WTC11 (cell line): ENCODE data around the gene TACR2. TPM values are rescaled to one million over a fixed set of nuclear protein-coding genes. Genes with fewer than 3 reads are reported as not detected.

ENCODE experiments used
- ATAC-seq: fragments of 200-7000 bp; cut with Tn5 transposase; 2 replicates; pipeline ENCODE4 v1.10.0; 2021; ENCODE audit warnings: mild to moderate bottlenecking, moderate library complexity
- CTCF ChIA-PET: fragments of 300-600 bp; sonication (Branson Sonifier 250); formaldehyde crosslinking; loops from one replicate; lab custom pipeline; 2021; ENCODE audit warnings: antibody characterized with exemption; lab: Charles Lee
- POLR2A ChIA-PET: fragments of 350-600 bp; sonication (Branson Sonifier 250); formaldehyde crosslinking; loops from one replicate; lab custom pipeline; 2021; ENCODE audit warnings: antibody characterized with exemption; lab: Charles Lee
- DNase-seq: peaks from one replicate; pipeline ENCODE4 v3.0.0; 2021; ENCODE audit warnings: low spot score
- H3K27ac Mint-ChIP-seq: 2 replicates; pipeline ENCODE4 v1.8.0; 2021; ENCODE audit warnings: mixed read lengths
- H3K27me3 Mint-ChIP-seq: 2 replicates; pipeline ENCODE4 v1.8.0; 2021; ENCODE audit warnings: low read depth, mild to moderate bottlenecking, moderate library complexity, mixed read lengths
- H3K36me3 Mint-ChIP-seq: 2 replicates; pipeline ENCODE4 v1.8.0; 2021; ENCODE audit warnings: mixed read lengths
- H3K4me1 Mint-ChIP-seq: 2 replicates; pipeline ENCODE4 v1.8.0; 2022; ENCODE audit warnings: mixed read lengths
- H3K4me3 Mint-ChIP-seq: 2 replicates; pipeline ENCODE4 v1.8.0; 2021; ENCODE audit warnings: mild to moderate bottlenecking, moderate library complexity, mixed read lengths
- H3K9me3 Mint-ChIP-seq: 2 replicates; pipeline ENCODE4 v1.8.0; 2021; ENCODE audit warnings: mixed read lengths
- CBFB ChIP-seq: sonication (generic); formaldehyde crosslinking; IDR thresholded peaks from 2 replicates; pipeline ENCODE4 v1.8.1; 2022; ENCODE audit warnings: mild to moderate bottlenecking, low read depth, missing genetic modification reagents
- CREB1 ChIP-seq: sonication (generic); formaldehyde crosslinking; IDR thresholded peaks from 2 replicates; pipeline ENCODE4 v1.8.0; 2023; ENCODE audit warnings: mild to moderate bottlenecking, missing genetic modification reagents
- E2F1 ChIP-seq: sonication (generic); formaldehyde crosslinking; IDR thresholded peaks from 2 replicates; pipeline ENCODE4 v1.8.0; 2022; ENCODE audit warnings: mild to moderate bottlenecking, missing genetic modification reagents
- ESRRA ChIP-seq: sonication (generic); formaldehyde crosslinking; IDR thresholded peaks from 2 replicates; pipeline ENCODE4 v1.8.1; 2022; ENCODE audit warnings: mild to moderate bottlenecking, missing genetic modification reagents, borderline replicate concordance
- GRHL2 ChIP-seq: fragments of 250-450 bp; sonication (Bioruptor Pico); IDR thresholded peaks from 2 replicates; pipeline ENCODE4 v1.8.0; 2022; ENCODE audit warnings: mild to moderate bottlenecking, moderate library complexity; ENCODE audit not compliant: insufficient replicate concordance, severe bottlenecking
- HMGA2 ChIP-seq: fragments of 250-450 bp; sonication (Bioruptor Pico); IDR thresholded peaks from 2 replicates; pipeline ENCODE4 v1.4.0; 2021; ENCODE audit warnings: mild to moderate bottlenecking, moderate library complexity
- MLX ChIP-seq: sonication (generic); formaldehyde crosslinking; IDR thresholded peaks from 2 replicates; pipeline ENCODE4 v1.8.1; 2023; ENCODE audit warnings: mild to moderate bottlenecking, missing genetic modification reagents, moderate library complexity
- NR3C1 ChIP-seq: sonication (generic); formaldehyde crosslinking; conservative IDR thresholded peaks from 2 replicates; pipeline ENCODE4 v1.8.1; 2023; ENCODE audit warnings: low read depth, mild to moderate bottlenecking, missing genetic modification reagents
- TP53 ChIP-seq: sonication (generic); formaldehyde crosslinking; IDR thresholded peaks from 2 replicates; pipeline ENCODE4 v1.8.1; 2023; ENCODE audit warnings: mild to moderate bottlenecking, missing genetic modification reagents
- ZNF219 ChIP-seq: sonication (generic); formaldehyde crosslinking; IDR thresholded peaks from 2 replicates; pipeline ENCODE4 v1.8.0; 2023; ENCODE audit warnings: missing genetic modification reagents, mild to moderate bottlenecking, borderline replicate concordance
- ZNF416 ChIP-seq: fragments of 250-450 bp; sonication (Bioruptor Pico); IDR thresholded peaks from 2 replicates; pipeline ENCODE4 v1.9.0; 2021; ENCODE audit warnings: mild to moderate bottlenecking, inconsistent platforms
- ZNF671 ChIP-seq: fragments of 250-450 bp; sonication (Bioruptor Pico); IDR thresholded peaks from 2 replicates; pipeline ENCODE4 v1.8.0; 2021; ENCODE audit warnings: mild to moderate bottlenecking
- total RNA-seq: library from RNA; stranded (reverse); gene quantifications from 3 replicates; pipeline ENCODE4 v1.2.3, GENCODE V29; 2021
- TF ChIP-seq, protein P1 (sequence below): fragments of 250-450 bp; sonication (Bioruptor Pico); IDR thresholded peaks from 2 replicates; pipeline ENCODE4 v1.9.0; 2021; ENCODE audit warnings: mild to moderate bottlenecking
- TF ChIP-seq, protein P2 (sequence below): fragments of 250-450 bp; sonication (Bioruptor Pico); IDR thresholded peaks from 2 replicates; pipeline ENCODE4 v2.1.2; 2022; ENCODE audit warnings: mild to moderate bottlenecking, moderate library complexity
- TF ChIP-seq, protein P3 (sequence below): sonication (generic); formaldehyde crosslinking; IDR thresholded peaks from 2 replicates; pipeline ENCODE4 v1.8.0; 2023; ENCODE audit warnings: missing genetic modification reagents
- TF ChIP-seq, protein P4 (sequence below): sonication (generic); formaldehyde crosslinking; IDR thresholded peaks from 2 replicates; pipeline ENCODE4 v1.8.1; 2023; ENCODE audit warnings: mild to moderate bottlenecking, moderate library complexity, missing genetic modification reagents

The TACR2 gene
- total RNA-seq, 1 experiment from 2014 or later: 0.20 TPM

DNA sequence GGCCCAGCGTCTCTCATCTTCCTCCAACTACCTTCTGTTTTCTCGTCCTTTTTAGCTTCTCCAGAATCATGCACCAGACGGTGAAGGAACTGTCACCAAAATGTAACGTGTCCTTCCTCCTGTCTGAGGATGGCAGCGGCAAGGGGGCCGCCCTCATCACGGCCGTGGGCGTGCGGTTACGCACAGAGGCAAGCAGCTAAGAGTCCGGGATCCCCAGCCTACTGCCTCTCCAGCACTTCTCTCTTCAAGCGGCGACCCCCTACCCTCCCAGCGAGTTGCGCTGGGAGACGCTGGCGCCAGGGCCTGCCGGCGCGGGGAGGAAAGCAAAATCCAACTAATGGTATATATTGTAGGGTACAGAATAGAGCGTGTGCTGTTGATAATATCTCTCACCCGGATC, 15.8 kb downstream of the TACR2 start (continued):
- TF ChIP-seq, protein P1, sequence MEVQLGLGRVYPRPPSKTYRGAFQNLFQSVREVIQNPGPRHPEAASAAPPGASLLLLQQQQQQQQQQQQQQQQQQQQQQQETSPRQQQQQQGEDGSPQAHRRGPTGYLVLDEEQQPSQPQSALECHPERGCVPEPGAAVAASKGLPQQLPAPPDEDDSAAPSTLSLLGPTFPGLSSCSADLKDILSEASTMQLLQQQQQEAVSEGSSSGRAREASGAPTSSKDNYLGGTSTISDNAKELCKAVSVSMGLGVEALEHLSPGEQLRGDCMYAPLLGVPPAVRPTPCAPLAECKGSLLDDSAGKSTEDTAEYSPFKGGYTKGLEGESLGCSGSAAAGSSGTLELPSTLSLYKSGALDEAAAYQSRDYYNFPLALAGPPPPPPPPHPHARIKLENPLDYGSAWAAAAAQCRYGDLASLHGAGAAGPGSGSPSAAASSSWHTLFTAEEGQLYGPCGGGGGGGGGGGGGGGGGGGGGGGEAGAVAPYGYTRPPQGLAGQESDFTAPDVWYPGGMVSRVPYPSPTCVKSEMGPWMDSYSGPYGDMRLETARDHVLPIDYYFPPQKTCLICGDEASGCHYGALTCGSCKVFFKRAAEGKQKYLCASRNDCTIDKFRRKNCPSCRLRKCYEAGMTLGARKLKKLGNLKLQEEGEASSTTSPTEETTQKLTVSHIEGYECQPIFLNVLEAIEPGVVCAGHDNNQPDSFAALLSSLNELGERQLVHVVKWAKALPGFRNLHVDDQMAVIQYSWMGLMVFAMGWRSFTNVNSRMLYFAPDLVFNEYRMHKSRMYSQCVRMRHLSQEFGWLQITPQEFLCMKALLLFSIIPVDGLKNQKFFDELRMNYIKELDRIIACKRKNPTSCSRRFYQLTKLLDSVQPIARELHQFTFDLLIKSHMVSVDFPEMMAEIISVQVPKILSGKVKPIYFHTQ (CRISPR knock-in tag): no peak
- TF ChIP-seq, protein P2, sequence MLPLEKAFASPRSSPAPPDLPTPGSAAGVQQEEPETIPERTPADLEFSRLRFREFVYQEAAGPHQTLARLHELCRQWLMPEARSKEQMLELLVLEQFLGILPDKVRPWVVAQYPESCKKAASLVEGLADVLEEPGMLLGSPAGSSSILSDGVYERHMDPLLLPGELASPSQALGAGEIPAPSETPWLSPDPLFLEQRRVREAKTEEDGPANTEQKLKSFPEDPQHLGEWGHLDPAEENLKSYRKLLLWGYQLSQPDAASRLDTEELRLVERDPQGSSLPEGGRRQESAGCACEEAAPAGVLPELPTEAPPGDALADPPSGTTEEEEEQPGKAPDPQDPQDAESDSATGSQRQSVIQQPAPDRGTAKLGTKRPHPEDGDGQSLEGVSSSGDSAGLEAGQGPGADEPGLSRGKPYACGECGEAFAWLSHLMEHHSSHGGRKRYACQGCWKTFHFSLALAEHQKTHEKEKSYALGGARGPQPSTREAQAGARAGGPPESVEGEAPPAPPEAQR (CRISPR knock-in tag): no peak
- TF ChIP-seq GRHL2 (CRISPR knock-in tag) (no peak), ZNF671 (no peak)
- TF ChIP-seq, all 79 proteins: peak for 0

DNA sequence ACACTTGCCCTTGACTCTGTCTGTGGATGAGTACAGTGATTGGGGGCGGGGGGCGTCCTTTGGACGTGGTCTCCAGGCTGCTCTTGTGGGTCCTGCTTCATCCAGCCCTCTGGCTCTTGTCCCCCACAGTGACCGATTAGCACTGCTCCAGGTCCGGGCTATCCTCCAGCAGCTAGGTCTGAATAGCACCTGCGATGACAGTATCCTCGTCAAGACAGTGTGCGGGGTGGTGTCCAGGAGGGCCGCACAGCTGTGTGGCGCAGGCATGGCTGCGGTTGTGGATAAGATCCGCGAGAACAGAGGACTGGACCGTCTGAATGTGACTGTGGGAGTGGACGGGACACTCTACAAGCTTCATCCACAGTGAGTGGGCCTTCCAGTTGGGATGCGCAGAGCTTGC, 18.3 kb downstream of the TACR2 start:
- ChIA-PET CTCF (interaction anchor here (0.7 to 2.2 kb wide), 3 partner anchors 8 to 85 kb away, joined by 3 to 9 read pairs (median 5); no protein-coding TSS in a partner anchor), POLR2A (no interaction called here)
- H3K4me3 Mint-ChIP-seq: no peak overlapping the region
- DNase-seq (no peak), ATAC-seq (no peak)
- TF ChIP-seq, protein P3, sequence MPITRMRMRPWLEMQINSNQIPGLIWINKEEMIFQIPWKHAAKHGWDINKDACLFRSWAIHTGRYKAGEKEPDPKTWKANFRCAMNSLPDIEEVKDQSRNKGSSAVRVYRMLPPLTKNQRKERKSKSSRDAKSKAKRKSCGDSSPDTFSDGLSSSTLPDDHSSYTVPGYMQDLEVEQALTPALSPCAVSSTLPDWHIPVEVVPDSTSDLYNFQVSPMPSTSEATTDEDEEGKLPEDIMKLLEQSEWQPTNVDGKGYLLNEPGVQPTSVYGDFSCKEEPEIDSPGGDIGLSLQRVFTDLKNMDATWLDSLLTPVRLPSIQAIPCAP: no peak
- TF ChIP-seq, protein P2 (CRISPR knock-in tag): no peak
- no peak for TF ChIP-seq ZNF416 (CRISPR knock-in tag)
- TF ChIP-seq E2F1: no peak
- no peak for TF ChIP-seq ESRRA
- no peak for TF ChIP-seq CREB1 (CRISPR knock-in tag)
- TF ChIP-seq HMGA2: no peak
- TF ChIP-seq, protein P4, sequence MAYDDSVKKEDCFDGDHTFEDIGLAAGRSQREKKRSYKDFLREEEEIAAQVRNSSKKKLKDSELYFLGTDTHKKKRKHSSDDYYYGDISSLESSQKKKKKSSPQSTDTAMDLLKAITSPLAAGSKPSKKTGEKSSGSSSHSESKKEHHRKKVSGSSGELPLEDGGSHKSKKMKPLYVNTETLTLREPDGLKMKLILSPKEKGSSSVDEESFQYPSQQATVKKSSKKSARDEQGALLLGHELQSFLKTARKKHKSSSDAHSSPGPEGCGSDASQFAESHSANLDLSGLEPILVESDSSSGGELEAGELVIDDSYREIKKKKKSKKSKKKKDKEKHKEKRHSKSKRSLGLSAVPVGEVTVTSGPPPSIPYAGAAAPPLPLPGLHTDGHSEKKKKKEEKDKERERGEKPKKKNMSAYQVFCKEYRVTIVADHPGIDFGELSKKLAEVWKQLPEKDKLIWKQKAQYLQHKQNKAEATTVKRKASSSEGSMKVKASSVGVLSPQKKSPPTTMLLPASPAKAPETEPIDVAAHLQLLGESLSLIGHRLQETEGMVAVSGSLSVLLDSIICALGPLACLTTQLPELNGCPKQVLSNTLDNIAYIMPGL (CRISPR knock-in tag): no peak
- no peak for TF ChIP-seq NR3C1
- TF ChIP-seq ZNF219 (CRISPR knock-in tag): no peak
- TF ChIP-seq TP53: no peak
- TF ChIP-seq CBFB (CRISPR knock-in tag): no peak
- TF ChIP-seq MLX (CRISPR knock-in tag): no peak
- H3K27ac Mint-ChIP-seq: no peak overlapping the region
- H3K9me3 Mint-ChIP-seq: no peaks in the 10 kb centered on the region
- H3K36me3 Mint-ChIP-seq: peaks cover 72% of the 10 kb centered on the region
- no peaks in the 10 kb centered on the region for H3K27me3 Mint-ChIP-seq
- no peaks in the 10 kb centered on the region for H3K4me1 Mint-ChIP-seq
